Cerebellar nuclear complex (tissue), 1 donor: ENCODE data around the gene PREX1.

Experiments
- DNase-seq, 2 experiments: peaks; one replicate each; lab custom pipeline; 2025; lab: John Stamatoyannopoulos, UW

PREX1 gene

DNA sequence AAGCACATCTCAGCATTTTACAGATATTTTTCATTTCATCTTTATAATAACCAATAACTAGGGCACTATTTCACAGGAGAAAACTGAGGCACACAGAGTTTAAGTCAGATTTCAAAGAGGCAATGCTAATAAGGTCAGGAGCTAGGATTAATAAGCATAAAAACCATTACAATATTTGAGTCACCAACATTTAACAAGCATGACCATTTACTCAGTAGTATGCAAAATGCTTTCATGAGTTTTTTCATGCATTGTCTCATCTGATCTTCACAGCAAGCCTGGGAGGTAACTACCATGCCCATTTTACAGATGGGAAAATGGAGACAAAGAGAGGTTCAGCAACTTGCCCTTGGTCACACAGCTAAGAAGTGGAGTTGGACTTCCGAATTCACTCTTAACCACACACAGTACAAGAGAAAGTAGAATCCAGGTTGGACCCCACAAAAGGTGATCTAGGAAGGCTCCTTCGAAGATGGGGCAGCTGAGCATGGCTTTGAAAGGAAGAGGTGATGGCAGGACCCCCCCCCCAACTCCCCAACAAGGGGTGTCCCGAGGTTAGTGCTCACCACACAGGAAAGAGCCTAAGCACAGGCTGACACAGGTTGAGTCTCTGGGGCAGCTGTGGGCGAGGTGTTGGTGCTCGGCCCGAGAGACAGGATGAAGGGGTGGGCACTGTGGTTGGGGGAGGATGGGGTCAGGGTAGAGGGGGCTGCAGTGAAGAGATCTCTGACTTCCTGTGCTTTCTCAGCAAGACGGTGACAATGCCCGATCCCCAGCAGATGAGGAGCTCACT lies 108.8 kb downstream of the PREX1 start:
- DNase-seq, result no peak

- DNase-seq, result no peak
These were observed 110.0 kb downstream of the PREX1 start for GRCh38 chr20:48717680-48718223.

- DNase-seq, result no peak
These were observed 110.6 kb downstream of the PREX1 start for GRCh38 chr20:48717095-48717672.

DNA sequence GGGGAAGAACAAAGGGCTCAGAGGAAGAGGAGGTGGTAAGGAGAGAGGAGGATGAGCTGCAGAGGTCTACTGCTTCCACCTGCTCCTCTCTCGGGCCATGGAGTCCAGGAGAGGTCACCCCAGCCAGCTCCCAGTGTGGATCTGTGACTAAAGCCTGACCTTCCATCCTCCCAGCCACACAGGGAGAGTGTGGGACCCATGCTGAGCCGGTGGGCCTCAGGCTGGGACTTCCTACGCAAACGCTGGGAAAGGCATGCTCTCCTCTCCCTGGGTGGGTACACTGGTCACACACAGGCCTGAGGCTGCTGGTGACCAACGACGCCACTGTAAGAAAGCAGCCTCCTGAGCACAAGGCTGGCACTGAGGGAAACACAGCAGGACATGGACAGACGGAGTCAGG lies 111.3 kb downstream of the PREX1 start:
- DNase-seq, result no peak

GRCh38 chr20:48716086-48716485 lies 111.7 kb downstream of the PREX1 start:
- no peak for DNase-seq

DNA sequence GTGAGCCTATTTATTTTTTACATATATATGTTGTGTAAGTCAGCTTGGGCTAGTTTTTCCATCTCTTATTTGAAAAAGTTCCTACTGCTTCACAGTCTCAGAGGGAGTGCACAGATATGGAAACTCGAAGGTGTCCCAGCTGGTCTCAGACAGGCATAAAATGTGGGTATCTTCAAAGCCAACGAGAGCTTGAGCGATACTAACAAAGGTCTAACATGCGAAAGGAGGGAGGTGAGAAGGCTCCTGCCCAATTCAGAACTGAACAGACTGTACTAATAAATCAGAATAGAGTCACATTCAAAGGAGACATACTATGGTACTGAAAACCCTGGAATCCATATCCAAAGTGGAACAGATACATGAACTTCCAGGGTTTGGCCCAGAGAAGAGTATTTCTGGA lies 113.0 kb downstream of the PREX1 start:
- no peak for DNase-seq

DNA sequence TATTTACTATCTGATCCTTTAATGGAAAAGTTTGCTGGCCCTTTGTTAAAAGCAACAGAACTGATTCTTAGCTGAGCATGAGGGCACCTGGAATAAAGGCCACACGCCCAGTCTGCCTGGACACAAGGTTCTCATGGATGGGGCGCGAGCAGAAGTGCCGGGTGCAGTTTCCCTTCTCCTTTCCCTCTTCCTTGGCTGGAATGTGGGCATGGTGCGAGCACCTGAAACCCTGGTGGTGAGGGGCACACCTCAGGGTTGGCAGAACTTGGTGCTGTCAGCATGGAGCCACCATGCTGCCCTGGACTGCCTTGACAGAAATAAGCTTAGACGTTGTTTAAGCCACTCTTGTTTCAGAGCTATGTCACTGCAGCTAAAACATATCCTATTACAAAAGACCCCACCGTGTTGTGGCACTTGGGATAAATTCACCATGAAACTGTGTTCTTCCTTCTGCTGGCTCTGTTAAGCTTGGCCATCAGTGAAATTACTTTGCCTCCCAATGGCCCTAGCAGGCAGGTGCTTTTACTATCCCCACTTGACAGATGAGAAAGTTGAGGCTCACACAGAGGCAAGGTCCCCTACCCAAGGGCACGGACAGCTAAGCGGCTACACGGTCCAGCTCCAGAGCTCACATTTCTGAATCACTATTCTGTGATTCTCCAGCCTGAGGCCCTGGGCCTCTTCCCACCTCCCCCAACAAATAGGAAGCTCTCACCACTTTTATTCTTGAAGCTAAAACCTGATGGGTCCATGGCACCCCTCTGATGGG lies 115.9 kb downstream of the PREX1 start:
- no peak for DNase-seq

DNA sequence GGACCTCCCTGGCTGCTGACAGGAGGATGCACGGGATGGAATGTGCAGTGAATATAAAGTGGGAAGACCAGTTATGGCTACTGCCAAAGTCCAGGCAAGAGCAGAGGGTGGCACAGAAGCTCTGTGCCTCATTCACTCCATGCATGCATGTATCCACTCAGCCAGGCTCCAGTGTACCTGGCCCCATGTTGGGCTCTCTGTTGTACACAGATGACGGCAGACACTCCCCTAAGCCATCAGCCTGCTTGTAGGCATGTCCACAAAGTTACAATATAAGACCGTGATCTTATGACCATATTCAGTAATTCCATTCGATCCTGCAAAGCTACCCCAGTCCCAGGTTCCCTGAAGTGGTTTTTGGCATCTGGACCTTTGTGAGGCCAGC lies 116.8 kb downstream of the PREX1 start:
- DNase-seq, result no peak

GRCh38 chr20:48710341-48711043 lies 117.3 kb downstream of the PREX1 start:
- no peak for DNase-seq

DNA sequence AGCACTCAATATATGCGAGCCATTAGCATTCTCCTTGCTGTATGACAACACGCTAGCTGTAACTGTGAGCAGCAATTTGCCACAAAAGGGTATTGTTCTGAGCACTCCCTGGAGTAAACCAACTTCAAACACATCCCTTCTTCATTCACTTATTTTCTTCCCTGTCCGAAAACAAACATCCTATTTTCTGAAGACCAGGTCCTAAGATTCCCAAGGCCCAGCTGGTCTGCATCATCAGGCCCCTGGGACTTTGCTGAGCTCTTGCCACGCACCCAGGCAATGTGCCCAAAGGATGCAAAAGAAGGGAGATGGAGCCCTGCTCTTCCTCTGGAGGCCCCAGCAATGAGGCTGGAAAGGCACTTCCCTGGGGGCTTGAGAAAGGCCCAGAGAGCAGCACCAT lies 118.1 kb downstream of the PREX1 start:
- no peak for DNase-seq

- no peak for DNase-seq
These were observed 118.6 kb downstream of the PREX1 start for GRCh38 chr20:48709058-48709691.

DNA sequence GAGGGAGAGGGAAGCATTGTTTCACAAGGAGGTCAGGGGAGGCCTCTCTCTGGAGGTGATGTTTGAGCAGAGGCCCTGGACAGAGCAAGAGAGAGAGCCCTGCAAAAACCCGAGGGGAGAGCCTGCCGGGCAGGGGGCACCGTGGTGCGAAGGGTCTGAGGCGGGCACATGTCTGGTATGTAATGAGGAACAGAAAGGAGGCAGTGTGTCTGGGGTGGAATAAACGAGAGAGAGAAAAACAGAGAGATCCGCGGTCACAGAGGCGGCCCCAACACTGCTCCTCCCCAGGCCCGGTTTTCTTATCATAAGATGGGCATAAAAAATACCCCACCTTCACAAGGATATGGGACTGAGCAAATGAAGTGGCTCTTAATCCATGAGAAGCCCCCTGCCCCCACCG lies 119.2 kb downstream of the PREX1 start:
- DNase-seq, result no peak

GRCh38 chr20:48708116-48708515 lies 119.7 kb downstream of the PREX1 start:
- DNase-seq, result no peak

GRCh38 chr20:48706710-48707365 lies 121.0 kb downstream of the PREX1 start:
- DNase-seq, result no peak

DNA sequence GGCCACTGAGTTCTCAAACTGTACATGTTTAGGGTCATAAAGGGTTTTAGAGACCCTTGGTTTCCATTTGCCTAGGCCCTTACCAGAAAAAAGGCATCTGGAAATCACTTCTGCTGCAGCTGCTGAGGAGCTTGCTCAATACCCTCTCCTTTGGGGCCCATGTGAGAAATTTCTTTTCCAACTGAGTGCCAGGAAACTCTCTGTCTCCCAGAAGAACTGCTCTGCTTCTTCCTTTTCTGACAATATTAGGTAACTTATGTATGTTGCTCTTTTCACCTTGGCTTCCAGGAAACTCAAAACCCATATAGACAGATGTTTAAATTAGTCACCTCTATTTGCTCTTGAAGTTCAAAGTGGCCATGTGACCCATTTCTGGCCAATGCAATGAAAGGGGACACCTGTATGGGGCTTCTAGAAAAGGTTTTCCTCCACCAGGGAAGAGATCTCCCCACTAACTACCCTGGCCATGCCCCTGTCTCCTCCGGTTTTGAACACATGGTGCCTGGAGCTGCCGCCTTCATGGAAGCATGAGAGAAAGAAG lies 121.6 kb downstream of the PREX1 start:
- DNase-seq, result no peak

GRCh38 chr20:48705240-48706115 lies 122.3 kb downstream of the PREX1 start:
- DNase-seq, result no peak

GRCh38 chr20:48704761-48705160 lies 123.0 kb downstream of the PREX1 start:
- DNase-seq, result no peak

DNA sequence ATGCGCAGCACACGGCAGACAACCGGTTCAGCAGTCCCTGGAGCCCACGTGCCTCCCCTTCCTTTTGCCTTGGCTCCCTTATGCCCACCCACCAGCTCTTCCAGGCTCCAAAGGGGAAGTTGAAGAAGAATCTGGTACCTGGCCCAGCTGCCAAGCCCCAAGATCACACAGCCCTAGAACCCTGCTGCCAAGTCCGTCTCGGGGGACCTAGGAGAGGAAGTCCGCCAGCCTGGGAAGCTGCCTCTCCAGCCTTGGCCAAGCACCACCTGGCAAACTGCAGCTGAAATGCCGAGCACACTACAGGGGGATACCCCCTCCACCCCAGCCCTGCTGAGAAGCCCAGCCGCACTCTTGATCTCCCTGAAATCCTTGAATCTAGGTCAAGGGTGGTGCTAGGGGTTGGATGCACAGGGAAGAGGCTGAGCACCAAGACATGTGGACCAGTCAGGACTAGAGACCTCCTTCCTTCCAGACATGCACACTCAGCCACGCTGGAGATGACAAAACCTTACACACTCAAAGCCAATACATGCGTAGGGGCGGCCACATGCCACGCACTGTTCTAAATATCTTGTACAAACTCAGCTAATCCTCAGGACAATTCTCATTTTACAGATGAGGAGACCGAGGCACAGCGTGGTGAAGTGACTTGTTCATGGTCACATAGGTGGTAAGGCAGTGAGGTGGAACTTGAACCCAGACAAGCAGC lies 124.1 kb downstream of the PREX1 start:
- no peak for DNase-seq

- no peak for DNase-seq
These were observed 124.7 kb downstream of the PREX1 start for GRCh38 chr20:48703107-48703506.
